Gastroesophageal sphincter (tissue), 4 donors: Measurements from ENCODE around the gene JMY. TPM values are rescaled to one million over a fixed set of nuclear protein-coding genes. Genes with fewer than 3 reads are reported as not detected.

Experiments used
- ATAC-seq: fragments of 150-250 bp; one replicate; pipeline ENCODE4 v1.9.1; 2016; ENCODE audit warnings: mild to moderate bottlenecking, moderate library complexity
- H3K27ac ChIP-seq, 4 donors: fragments of 200-600 bp; sonication (generic) in 3 of 4; 1 replicate in 3 of 4; 2 replicates in 1 of 4; pipeline ENCODE4 v1.5.1; 2016 to 2019
- H3K27me3 ChIP-seq: fragments of 200-600 bp; sonication (generic); one replicate; pipeline ENCODE4 v1.5.1; 2019
- H3K36me3 ChIP-seq, 2 donors: fragments of 200-600 bp; sonication (generic); one replicate each; pipeline ENCODE4 v1.5.1; 2019; ENCODE audit warnings: control low read depth in 1 of 2
- H3K4me1 ChIP-seq, 3 donors: fragments of 200-600 bp; sonication (generic); 1 replicate in 2 of 3; 2 replicates in 1 of 3; pipeline ENCODE4 v1.5.1; 2016 to 2019; ENCODE audit warnings: control low read depth in 2 of 3
- H3K4me3 ChIP-seq, 2 donors: fragments of 200-600 bp; sonication (generic); one replicate each; pipeline ENCODE4 v1.5.1; 2019; ENCODE audit warnings: mild to moderate bottlenecking in 1 of 2, moderate library complexity in 1 of 2
- H3K9me3 ChIP-seq, 3 donors: fragments of 200-600 bp; sonication (generic); one replicate each; pipeline ENCODE4 v1.5.1; 2017 to 2019; ENCODE audit warnings: control low read depth in 2 of 3
- EP300 ChIP-seq: sonication (generic); formaldehyde crosslinking; IDR thresholded peaks from one replicate; pipeline ENCODE4 v1.6.1; 2017; ENCODE audit warnings: antibody characterized with exemption, mild to moderate bottlenecking
- POLR2A ChIP-seq, 2 donors: fragments of 450-650 bp; IDR thresholded peaks; one replicate each; pipeline ENCODE4 v1.6.1; 2017; ENCODE audit warnings: antibody characterized with exemption in 2 of 2, mild to moderate bottlenecking in 2 of 2, moderate library complexity in 1 of 2
- POLR2AphosphoS5 ChIP-seq: sonication (generic); formaldehyde crosslinking; IDR thresholded peaks from one replicate; pipeline ENCODE4 v1.6.1; 2017; ENCODE audit warnings: antibody characterized with exemption
- WGBS, 2 donors: methylation state at CpG; one replicate each; pipeline ENCODE4 v1.1.5; 2018; ENCODE audit warnings: low coverage in 1 of 2; 5-methylcytosine and 5-hydroxymethylcytosine counted together
- total RNA-seq, 4 donors: library from RNA; depleted of rRNA; stranded (reverse); fragments of >200 nt; gene quantifications; one replicate each; pipeline ENCODE4 v1.1.0, GENCODE V29; 2016
- TF ChIP-seq, protein P1 (sequence below), 4 experiments: fragments of 200-600 bp in 2 of 4; fragments of 450-650 bp in 2 of 4; sonication (generic) in 1 of 4; IDR thresholded peaks; one replicate each; pipeline ENCODE4 v1.5.1; 2017 to 2019; ENCODE audit warnings: antibody characterized with exemption in 4 of 4, mild to moderate bottlenecking in 2 of 4, moderate library complexity in 2 of 4

JMY gene
- total RNA-seq, 4 donors from 2014 or later, result 33.1 to 54.2 (median 46.5) TPM

DNA sequence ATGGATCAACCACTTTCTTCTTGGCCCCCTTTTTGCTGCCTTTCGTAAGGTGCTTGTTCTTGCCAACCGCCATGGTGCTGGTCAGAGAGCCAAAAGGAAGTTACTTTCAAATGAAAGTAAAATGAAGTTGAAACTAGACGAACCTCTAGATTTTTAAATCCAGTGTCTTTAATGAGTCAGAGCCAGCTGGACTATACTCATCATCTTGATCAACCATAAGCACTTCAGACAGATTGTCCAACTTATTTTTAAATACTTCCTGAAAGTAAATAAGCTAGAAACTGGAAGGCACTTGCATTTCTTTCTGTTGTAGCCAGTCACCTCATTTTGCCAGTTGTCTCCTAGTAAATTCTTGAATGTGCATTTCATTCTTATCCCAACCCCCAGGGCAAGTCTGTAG is 48.9 kb downstream of the JMY start:
- no peaks in the 10 kb centered on the region for H3K4me1 ChIP-seq
- no peaks in the 10 kb centered on the region for H3K27me3 ChIP-seq
- 62 to 73% methylated on average over 3 of the region's 3 CpGs for WGBS, 2 donors
- TF ChIP-seq, protein P1, sequence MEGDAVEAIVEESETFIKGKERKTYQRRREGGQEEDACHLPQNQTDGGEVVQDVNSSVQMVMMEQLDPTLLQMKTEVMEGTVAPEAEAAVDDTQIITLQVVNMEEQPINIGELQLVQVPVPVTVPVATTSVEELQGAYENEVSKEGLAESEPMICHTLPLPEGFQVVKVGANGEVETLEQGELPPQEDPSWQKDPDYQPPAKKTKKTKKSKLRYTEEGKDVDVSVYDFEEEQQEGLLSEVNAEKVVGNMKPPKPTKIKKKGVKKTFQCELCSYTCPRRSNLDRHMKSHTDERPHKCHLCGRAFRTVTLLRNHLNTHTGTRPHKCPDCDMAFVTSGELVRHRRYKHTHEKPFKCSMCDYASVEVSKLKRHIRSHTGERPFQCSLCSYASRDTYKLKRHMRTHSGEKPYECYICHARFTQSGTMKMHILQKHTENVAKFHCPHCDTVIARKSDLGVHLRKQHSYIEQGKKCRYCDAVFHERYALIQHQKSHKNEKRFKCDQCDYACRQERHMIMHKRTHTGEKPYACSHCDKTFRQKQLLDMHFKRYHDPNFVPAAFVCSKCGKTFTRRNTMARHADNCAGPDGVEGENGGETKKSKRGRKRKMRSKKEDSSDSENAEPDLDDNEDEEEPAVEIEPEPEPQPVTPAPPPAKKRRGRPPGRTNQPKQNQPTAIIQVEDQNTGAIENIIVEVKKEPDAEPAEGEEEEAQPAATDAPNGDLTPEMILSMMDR (IDR thresholded peaks at IDR 0.05), result no peak
- no peak for TF ChIP-seq POLR2A (IDR thresholded peaks at IDR 0.05)
- no peak for TF ChIP-seq EP300
- no peak for TF ChIP-seq POLR2AphosphoS5
- H3K36me3 ChIP-seq, result peaks cover 0 to 29% of the 10 kb centered on the region in 2 donors
- H3K4me3 ChIP-seq, result no peak overlapping the region
- ATAC-seq, result no peak
- no peaks in the 10 kb centered on the region for H3K9me3 ChIP-seq
- H3K27ac ChIP-seq, result no peak overlapping the region

DNA sequence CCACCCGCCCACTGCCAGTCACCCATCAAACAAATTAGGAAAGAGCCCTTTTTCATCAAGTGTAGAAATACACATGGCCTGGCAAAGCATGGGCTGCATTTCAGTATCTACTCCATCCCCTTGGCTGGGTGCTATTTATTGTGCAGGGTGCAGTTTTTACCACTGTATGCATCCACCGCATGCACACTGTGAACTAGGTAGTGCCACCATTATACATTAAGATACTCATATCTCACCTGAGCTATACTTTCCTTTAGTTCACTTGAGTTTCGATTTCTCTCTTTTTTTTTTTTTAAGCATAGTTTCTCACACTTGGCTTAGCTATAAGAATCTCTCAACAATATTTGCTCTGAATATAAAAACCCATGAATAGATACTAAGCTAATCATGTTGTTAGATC is 49.4 kb downstream of the JMY start:
- Histone ChIP-seq H3K4me3 (no peak overlapping the region), H3K27me3 (no peaks in the 10 kb centered on the region), H3K4me1 (no peaks in the 10 kb centered on the region), H3K9me3 (no peaks in the 10 kb centered on the region), H3K27ac (no peak overlapping the region), H3K36me3 (peaks cover 0 to 29% of the 10 kb centered on the region in 2 donors)
- WGBS, 2 donors, result 79 to 95% methylated on average over 2 of the region's 3 CpGs
- TF ChIP-seq EP300 (no peak), POLR2A (IDR thresholded peaks at IDR 0.05) (no peak), POLR2AphosphoS5 (no peak)
- TF ChIP-seq, protein P1 (IDR thresholded peaks at IDR 0.05), result no peak
- no peak for ATAC-seq

GRCh38 chr5:79285833-79286232 is 49.9 kb downstream of the JMY start:
- WGBS, 2 donors, result 92 to 98% methylated on average over 2 to 7 of the region's 7 CpGs
- Histone ChIP-seq H3K4me1 (no peaks in the 10 kb centered on the region), H3K27me3 (no peaks in the 10 kb centered on the region), H3K9me3 (no peaks in the 10 kb centered on the region), H3K27ac (no peak overlapping the region), H3K36me3 (peaks cover 0 to 31% of the 10 kb centered on the region in 2 donors), H3K4me3 (no peak overlapping the region)
- ATAC-seq, result no peak
- TF ChIP-seq EP300 (no peak), POLR2A (IDR thresholded peaks at IDR 0.05) (no peak), POLR2AphosphoS5 (no peak)
- TF ChIP-seq, protein P1 (IDR thresholded peaks at IDR 0.05), result no peak

GRCh38 chr5:79287380-79287779 is 51.4 kb downstream of the JMY start:
- H3K4me1 ChIP-seq, result no peaks in the 10 kb centered on the region

GRCh38 chr5:79287907-79288306 is 52.0 kb downstream of the JMY start:
- WGBS, 2 donors, result 29 to 77% methylated on average over 1 of the region's 1 CpG
- H3K9me3 ChIP-seq, result no peaks in the 10 kb centered on the region
- no peaks in the 10 kb centered on the region for H3K4me1 ChIP-seq
- no peak overlapping the region for H3K27ac ChIP-seq
- H3K36me3 ChIP-seq, result peaks cover 0 to 42% of the 10 kb centered on the region in 2 donors
- TF ChIP-seq POLR2A (IDR thresholded peaks at IDR 0.05) (no peak), POLR2AphosphoS5 (no peak), EP300 (no peak)
- TF ChIP-seq, protein P1 (IDR thresholded peaks at IDR 0.05), result no peak
- H3K4me3 ChIP-seq, result no peak overlapping the region
- H3K27me3 ChIP-seq, result no peaks in the 10 kb centered on the region
- no peak for ATAC-seq

More at GRCh38 chr5:79287380-79287779, 51.4 kb downstream of the JMY start:
- TF ChIP-seq EP300 (no peak), POLR2A (IDR thresholded peaks at IDR 0.05) (no peak), POLR2AphosphoS5 (no peak)
- TF ChIP-seq, protein P1 (IDR thresholded peaks at IDR 0.05), result no peak
- Histone ChIP-seq H3K36me3 (peaks cover 0 to 37% of the 10 kb centered on the region in 2 donors), H3K9me3 (no peaks in the 10 kb centered on the region), H3K27me3 (no peaks in the 10 kb centered on the region), H3K27ac (no peak overlapping the region), H3K4me3 (no peak overlapping the region)
- no peak for ATAC-seq
- 93 to 98% methylated on average over 4 of the region's 4 CpGs for WGBS, 2 donors
